ENCODE results near the gene SINHCAF. TPM values are rescaled to one million over a fixed set of nuclear protein-coding genes. Genes with fewer than 3 reads are reported as not detected.

SINHCAF gene
- total and polyA plus RNA-seq, 9 of the 15 experiments (the other 6 are each of a cell fraction or from before 2014, with no cell fraction given): 73.2 to 185 (median 110) TPM

GRCh38 chr12:31309279-31309678 lies 16.7 kb downstream of the SINHCAF start (continued):
- TF ChIP-seq EZH2 (IDR thresholded peaks at IDR 0.05; ENCODE audit: borderline replicate concordance, low read depth, low read length) (no peak), GATAD2A (IDR thresholded peaks at IDR 0.05) (no peak), FOXM1 (IDR thresholded peaks at IDR 0.05; ENCODE audit: low read depth) (no peak), FOXM1 (CRISPR knock-in tag; IDR thresholded peaks at IDR 0.05; ENCODE audit: low read depth) (no peak), GABPB1 (CRISPR knock-in tag; IDR thresholded peaks at IDR 0.05) (no peak), BACH1 (tag; IDR thresholded peaks at IDR 0.05) (no peak)

GRCh38 chr12:31308116-31308515 lies 17.8 kb downstream of the SINHCAF start:
- in situ Hi-C loops (cut with MboI) (no loop called here), intact Hi-C loops (cut with micrococcal nuclease) (no loop called here)
- ATAC-seq (no peak), DNase-seq (ENCODE audit: extremely low read depth in 1 of 4, low spot score in 3 of 4) (no peak), FAIRE-seq (no peak)
- no peaks in the 10 kb centered on the region for H3K9me3 ChIP-seq (replicated peaks; ENCODE audit: control insufficient read depth, insufficient read depth, low read depth, low read length)
- no peak overlapping the region for H3K27ac ChIP-seq (ENCODE audit: extremely low read depth, low read depth, low read length)
- H3K4me2 ChIP-seq (ENCODE audit: insufficient read depth, low read length): no peak overlapping the region
- ChIA-PET POLR2A (interaction anchor here (1.0 to 1.7 kb wide), 3 partner anchors 10 to 37 kb away, joined by 3 to 7 read pairs (median 4); partner anchors contain the start of gene SINHCAF), CTCF (ENCODE audit: low intra/inter-chr PET ratio) (no interaction called here)
- H3K27me3 ChIP-seq (ENCODE audit: control insufficient read depth in 2 of 2, insufficient read depth in 2 of 2, low read length in 2 of 2): no peaks in the 10 kb centered on the region
- no peak overlapping the region for H3K9ac ChIP-seq (ENCODE audit: insufficient read depth in 1 of 2, low read depth in 2 of 2, low read length in 2 of 2)
- H3K4me1 ChIP-seq (replicated peaks in 1 of 2; ENCODE audit: control insufficient read depth in 2 of 2, insufficient read depth in 2 of 2, low read length in 2 of 2): peaks cover 8 to 13% of the 10 kb centered on the region in 2 experiments; a peak in 3 of 5 replicates
- peaks cover 53% of the 10 kb centered on the region for H4K20me1 ChIP-seq (replicated peaks; ENCODE audit: control insufficient read depth, insufficient read depth, low read length)
- H3K4me3 ChIP-seq: no peak overlapping the region
- no TSS peak for BruUV-seq (replicated peaks)
- no peak for TF ChIP-seq TSC22D4 (tag; IDR thresholded peaks at IDR 0.05)
- WGBS (ENCODE audit: insufficient coverage, low coverage, missing lambda C conversion rate): 62% methylated on average over 5 of the region's 7 CpGs
- peaks cover 12% of the 10 kb centered on the region for H3K9me1 ChIP-seq (ENCODE audit: control insufficient read depth, insufficient read depth, low read length)
- H3K79me2 ChIP-seq (ENCODE audit: control insufficient read depth, insufficient read depth, low read length): peaks cover 99% of the 10 kb centered on the region
- no peak overlapping the region for H2AFZ ChIP-seq (ENCODE audit: low read depth, low read length)
- H3K36me3 ChIP-seq (ENCODE audit: control insufficient read depth, insufficient read depth, low read length): peaks cover 82% of the 10 kb centered on the region

Data from K562 (cell line).